GM18499 (cell line): ENCODE data around the gene ADAMTS7.
"Not testable (repeated sequence)": the region's sequence is repeated elsewhere in the genome, so short reads cannot be mapped to it uniquely, and the experiment has no call there.

ENCODE experiments used
- ATAC-seq: cut with Tn5 transposase; IDR thresholded peaks from one replicate; pipeline ENCODE4 v1.9.1; 2021; ENCODE audit warnings: moderate number of reproducible peaks; ENCODE audit not compliant: insufficient read depth, unreplicated experiment

ADAMTS7 gene

GRCh38 chr15:78754637-78755280, 56.5 kb downstream of the ADAMTS7 start:
- ATAC-seq, result not testable (repeated sequence)

GRCh38 chr15:78753751-78754535, 57.3 kb downstream of the ADAMTS7 start:
- ATAC-seq, result not testable (repeated sequence)

- not testable (repeated sequence) for ATAC-seq
These were observed 58.0 kb downstream of the ADAMTS7 start for GRCh38 chr15:78753359-78753659.

GRCh38 chr15:78752492-78753358, 58.5 kb downstream of the ADAMTS7 start:
- ATAC-seq, result no peak

GRCh38 chr15:78751602-78751979, 59.7 kb downstream of the ADAMTS7 start:
- no peak for ATAC-seq

- peak; percentile 75 for ATAC-seq
These were observed 60.2 kb downstream of the ADAMTS7 start for GRCh38 chr15:78750974-78751601.

GRCh38 chr15:78750566-78750965, 60.7 kb downstream of the ADAMTS7 start:
- ATAC-seq, result no peak

DNA sequence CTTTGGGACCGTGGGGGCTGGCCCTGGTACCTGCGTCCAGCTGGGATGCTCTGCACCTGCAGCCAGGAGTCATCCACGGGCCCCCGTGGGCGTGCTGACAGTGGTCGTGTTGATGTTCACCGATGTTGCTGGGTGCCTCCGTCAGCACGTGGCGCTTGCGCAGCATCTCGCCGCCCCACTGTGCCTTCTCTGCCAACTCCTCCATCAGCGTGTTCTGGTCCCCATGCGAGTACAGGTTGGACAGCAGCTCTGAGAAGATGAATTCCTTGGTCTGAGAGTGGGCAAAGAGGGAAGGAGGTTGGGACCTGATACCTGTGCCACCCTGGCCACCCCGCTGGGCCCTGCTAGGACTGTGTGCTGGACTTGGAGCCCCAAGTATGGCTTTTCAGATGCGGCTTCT, 61.4 kb downstream of the ADAMTS7 start:
- ATAC-seq, result no peak

DNA sequence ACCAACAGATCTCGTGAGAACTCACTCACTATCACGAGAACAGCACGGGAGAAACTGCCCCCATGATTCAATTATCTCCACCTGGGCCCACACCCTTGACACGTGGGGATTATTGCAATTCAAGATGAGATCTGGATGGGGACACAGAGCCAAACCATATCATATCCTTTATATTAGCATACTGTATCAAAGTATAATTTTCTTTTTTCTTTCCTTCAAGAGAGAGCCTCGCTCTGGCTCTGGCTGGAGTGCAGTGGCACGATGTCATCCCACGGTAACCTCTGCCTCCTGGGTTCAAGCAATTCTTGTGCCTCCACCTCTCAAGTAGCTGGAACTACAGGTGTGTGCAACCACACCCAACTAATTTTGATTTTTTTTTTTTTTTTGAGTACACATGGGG, 63.4 kb downstream of the ADAMTS7 start:
- ATAC-seq, result not testable (repeated sequence)

GRCh38 chr15:78741674-78742073, 69.6 kb downstream of the ADAMTS7 start:
- not testable (repeated sequence) for ATAC-seq

DNA sequence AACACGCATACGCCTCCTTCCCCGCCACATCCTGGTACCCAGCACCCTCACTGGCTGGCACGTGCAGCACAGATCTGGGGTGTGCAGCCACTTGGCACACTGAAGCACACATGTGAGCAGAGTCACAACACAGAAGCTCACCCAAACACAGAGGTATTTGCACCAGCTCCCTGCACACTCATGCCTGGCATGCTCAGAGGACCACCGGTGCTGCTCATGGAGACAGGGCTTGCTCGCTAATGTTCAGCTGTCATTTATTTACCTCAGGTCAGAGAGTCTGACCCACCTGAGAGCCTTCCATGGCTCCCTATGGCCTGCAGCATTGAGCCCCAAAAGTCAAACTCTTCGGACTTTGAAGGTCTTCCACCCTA, 70.4 kb downstream of the ADAMTS7 start:
- ATAC-seq, result no peak

- no peak for ATAC-seq
These were observed 71.0 kb downstream of the ADAMTS7 start for GRCh38 chr15:78739996-78740903.

DNA sequence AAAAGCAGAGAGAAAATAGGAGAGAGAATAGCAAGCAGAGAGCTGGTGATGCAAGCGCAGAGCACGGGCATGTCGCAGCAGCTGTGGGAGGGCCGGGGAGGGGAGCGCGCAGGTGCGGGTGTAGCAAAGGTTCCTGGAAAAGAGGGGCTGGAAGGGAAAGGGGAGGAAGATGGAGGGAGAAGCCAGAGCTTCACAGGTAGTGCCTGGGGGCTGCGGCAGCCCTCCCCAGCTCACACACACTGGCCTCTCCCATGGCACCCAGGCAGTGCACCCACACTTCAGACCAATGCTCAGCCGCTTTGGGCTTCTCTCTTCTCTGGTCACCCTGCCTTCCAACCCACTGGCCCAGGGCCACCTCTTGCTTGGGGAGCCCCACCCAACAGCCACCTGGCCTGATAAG, 72.1 kb downstream of the ADAMTS7 start:
- ATAC-seq, result no peak

DNA sequence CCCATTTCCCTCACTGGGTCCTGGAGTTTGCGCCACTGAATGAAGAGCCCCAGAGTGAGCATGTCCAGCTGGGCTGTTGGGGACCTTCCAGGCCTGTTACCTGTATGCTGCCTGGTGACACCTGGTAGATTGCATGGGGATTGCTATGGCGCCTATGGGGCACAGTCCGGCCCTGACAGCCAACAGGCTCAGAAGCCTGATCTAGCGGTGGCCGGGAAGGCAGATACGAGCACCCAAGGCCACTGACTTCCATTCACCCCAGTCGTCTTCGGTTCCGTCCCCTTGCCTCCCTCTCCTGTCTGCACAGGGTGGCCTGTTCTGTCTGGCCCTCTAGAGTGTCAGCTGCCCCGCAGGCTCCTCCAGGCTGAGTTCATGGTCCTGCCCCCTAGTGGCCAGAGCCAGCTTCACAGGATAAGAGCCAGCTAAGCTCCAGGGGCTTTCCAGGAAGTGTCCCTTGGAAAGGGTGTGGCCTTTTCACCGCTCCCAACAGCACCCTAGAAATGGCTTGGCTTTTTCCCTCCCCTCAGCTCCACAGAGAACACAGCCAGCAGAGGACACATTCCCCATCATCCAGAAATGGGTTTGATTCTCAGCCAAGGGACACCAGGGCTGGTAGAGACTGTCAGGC, 73.2 kb downstream of the ADAMTS7 start:
- not testable (repeated sequence) for ATAC-seq

GRCh38 chr15:78737187-78737820, 74.0 kb downstream of the ADAMTS7 start:
- ATAC-seq, result no peak

DNA sequence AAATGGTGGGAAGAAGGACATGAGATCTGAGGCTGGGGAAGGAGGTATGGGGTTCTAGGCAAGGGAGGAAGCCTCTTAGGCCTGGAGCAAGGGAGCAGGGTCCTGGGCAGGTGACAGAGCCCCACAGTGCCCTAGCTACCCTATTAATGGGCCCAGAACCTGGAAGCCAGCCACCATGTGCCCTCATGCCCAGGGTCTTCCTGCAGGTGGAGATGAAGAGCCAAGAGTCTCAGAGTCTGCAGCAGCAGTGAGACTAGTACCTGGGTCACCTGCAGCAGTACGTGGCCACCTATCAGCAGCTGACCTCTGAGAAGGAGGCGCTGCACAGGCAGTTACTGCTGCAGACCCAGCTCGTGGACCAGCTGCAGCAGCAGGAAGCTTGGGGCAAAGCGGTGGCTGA, 75.0 kb downstream of the ADAMTS7 start:
- ATAC-seq, result not testable (repeated sequence)

GRCh38 chr15:78734451-78735064, 76.7 kb downstream of the ADAMTS7 start:
- ATAC-seq, result no peak

DNA sequence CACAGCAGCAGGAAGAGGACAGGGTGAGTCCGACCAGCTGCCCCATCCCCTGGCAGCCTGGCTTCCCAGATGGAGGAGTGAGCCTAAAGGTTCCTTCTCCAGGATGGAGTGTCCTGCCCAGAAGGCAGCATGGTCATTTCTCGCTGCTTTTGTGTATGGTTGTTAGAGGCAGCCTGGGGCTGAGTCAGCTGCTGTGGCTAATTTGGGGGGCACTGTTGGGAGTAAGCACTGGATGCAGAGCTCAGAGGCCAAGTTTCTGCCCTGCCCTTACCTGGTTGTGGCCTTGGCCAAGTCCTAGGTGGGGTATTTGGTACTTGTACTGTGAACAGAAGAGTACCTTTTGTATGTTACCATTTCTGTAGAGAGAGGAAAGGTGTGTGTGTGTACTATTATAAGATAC, 78.6 kb downstream of the ADAMTS7 start:
- ATAC-seq, result no peak
